ENCODE data around the gene MAD1L1.
"Not testable (repeated sequence)": the region's sequence is repeated elsewhere in the genome, so short reads cannot be mapped to it uniquely, and the experiment has no call there.

MAD1L1 gene

DNA sequence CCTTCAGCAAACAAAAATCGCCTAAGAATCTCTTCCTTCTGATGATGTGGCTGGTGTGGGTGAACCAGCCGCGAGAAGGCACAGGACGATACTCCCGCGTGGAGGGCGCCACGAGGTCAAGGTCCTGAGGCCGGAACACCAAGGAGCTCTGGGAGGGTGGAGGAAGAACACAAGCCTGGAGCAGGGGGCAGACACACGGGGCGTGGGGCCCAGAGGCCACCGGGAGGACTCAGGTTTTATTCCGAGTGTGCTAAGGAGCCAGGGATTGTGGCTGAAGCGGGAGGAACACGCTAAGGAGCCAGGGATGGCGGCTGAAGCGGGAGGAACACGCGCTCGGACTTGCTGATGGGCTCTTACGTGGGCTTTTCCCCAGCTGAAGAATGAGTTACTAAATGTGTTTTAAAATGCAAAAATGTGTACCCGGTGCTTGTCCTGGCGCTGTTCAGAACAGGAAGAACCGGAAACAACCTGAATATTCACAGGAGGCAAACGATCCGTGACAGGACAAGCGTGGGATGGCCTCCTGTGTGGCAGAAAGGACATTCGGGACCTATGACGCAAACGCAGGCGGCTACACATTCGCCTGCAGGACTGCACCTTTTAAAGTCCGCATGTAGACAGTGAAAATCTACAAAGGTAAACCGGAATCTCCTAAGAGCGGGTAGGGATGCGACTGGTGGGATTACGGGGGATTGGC, 64.0 kb downstream of the MAD1L1 start:
- no peak overlapping the region for H3K4me3 ChIP-seq (ENCODE audit: low read length in 2 of 2)

DNA sequence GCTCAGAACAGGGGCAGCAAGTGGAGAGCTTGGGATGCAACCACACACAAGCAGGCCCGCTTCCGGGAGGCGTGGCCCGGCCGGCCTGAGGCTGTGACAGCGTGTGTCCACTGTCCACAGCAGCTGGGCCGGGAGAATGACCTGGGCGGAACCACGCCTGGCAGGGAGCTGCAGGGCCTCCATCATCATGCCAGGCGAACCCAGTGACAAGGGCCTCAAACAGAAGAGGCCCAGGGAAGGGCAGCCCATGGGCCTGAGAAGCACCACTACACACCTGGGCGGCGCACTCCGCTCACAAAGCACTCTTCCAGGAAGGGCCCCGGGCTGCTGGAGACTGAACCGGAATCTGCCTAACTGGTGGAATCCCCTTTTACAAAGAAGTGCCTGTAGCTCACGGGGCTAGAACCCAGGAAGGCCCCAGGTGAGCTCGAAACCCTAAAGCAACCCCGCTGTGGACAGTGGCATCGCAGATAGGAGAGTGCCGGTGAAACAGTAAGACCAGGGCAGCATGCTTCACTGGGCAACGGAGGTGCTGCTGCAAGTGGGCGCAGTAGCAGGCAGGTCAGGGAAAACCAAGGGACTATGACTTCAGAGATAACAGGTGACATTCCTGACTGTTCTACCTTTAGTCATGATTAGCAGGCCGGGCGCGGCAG, 66.0 kb downstream of the MAD1L1 start:
- Histone ChIP-seq H3K9ac (ENCODE audit: low read depth in 1 of 2, low read length in 2 of 2) (no peak overlapping the region), H3K4me1 (ENCODE audit: control insufficient read depth in 2 of 2, insufficient read depth in 2 of 2, low read length in 2 of 2) (no peaks in the 10 kb centered on the region), H3K4me3 (ENCODE audit: low read length in 2 of 2) (no peak overlapping the region), H3K27me3 (ENCODE audit: control insufficient read depth in 2 of 2, insufficient read depth in 2 of 2, low read length in 2 of 2) (no peaks in the 10 kb centered on the region), H3K36me3 (ENCODE audit: control insufficient read depth in 2 of 2, insufficient read depth in 2 of 2, low read length in 2 of 2) (peaks cover 3 to 4% of the 10 kb centered on the region in 2 donors), H3K27ac (ENCODE audit: low read depth in 2 of 2, low read length in 2 of 2) (no peak overlapping the region), H3K9me3 (ENCODE audit: control insufficient read depth in 2 of 2, low read length in 2 of 2) (no peaks in the 10 kb centered on the region)

More for the DNA sequence above, 64.0 kb downstream of the MAD1L1 start:
- Histone ChIP-seq H3K9me3 (ENCODE audit: control insufficient read depth in 2 of 2, low read length in 2 of 2) (no peaks in the 10 kb centered on the region), H3K27me3 (ENCODE audit: control insufficient read depth in 2 of 2, insufficient read depth in 2 of 2, low read length in 2 of 2) (no peaks in the 10 kb centered on the region), H3K36me3 (ENCODE audit: control insufficient read depth in 2 of 2, insufficient read depth in 2 of 2, low read length in 2 of 2) (peaks cover 3 to 4% of the 10 kb centered on the region in 2 donors), H3K9ac (ENCODE audit: low read depth in 1 of 2, low read length in 2 of 2) (no peak overlapping the region), H3K27ac (ENCODE audit: low read depth in 2 of 2, low read length in 2 of 2) (no peak overlapping the region), H3K4me1 (ENCODE audit: control insufficient read depth in 2 of 2, insufficient read depth in 2 of 2, low read length in 2 of 2) (peaks cover 9 to 10% of the 10 kb centered on the region in 2 donors)

DNA sequence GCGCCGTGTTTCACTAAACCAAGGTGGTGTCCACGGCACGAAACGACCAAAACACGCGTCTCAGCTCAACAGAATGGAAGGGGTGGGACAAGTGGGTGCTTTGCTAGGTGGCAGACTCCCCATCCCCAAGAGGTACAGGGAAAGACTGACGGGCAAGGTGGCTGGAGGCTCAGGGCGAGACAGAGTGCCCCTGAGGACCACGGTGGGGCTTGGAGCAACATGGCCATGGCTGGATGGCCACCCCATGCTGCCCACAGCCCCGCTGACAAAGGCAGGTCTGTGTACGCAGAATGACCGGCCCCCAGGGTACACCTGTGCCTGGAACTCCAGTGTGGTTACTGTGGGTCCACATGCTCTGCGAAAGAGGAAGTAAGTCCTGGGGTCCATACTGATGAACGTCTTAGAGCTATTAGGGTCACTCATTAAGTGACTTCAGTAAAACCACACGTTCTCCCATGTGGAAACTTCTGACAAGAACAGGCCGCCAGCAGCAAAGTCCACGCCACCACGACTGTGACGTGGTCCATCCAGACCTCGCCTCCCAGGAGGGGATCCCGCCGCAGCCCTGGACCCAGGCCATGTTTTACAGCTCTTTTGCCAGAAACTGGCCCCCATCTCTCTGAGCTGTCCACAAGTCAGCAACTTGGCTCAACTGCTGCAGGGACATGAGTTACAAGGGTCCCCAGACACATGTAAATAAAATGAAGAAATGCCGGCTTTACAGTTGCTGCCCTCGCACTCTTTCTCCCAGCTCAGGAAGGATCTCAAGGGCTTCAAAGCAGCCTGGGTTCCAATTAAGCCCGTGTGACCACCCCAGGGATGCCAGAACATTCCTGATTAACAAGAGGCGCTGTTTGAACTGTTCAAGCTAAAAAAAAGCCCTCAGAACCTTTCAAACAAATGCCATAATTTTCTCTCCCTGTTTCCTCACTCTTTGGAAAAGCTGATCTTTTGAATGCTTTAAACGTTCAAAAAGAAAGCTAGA, 66.8 kb downstream of the MAD1L1 start:
- no peaks in the 10 kb centered on the region for H3K9me3 ChIP-seq (ENCODE audit: control insufficient read depth in 2 of 2, low read length in 2 of 2)

DNA sequence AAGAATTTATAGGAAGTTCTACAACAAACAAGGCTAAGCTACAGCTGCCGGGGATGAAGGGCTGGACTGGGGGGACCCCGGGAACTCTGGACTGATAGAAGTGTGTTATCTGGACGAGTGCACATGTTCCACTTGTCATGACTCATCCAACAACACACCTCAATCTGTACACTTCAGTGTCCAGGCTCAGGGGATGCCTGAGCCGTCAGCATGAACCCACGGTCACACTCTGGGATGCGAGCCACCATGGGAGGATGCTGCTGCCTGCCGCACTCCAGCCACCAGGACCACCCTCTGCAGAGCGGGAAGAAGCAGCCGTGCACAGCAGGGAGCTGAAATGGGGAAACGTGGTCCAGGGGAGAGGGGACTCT, 67.5 kb downstream of the MAD1L1 start:
- no peaks in the 10 kb centered on the region for H3K4me1 ChIP-seq (ENCODE audit: control insufficient read depth in 2 of 2, insufficient read depth in 2 of 2, low read length in 2 of 2)

More for the DNA sequence above, 66.8 kb downstream of the MAD1L1 start:
- no peak overlapping the region for H3K27ac ChIP-seq (ENCODE audit: low read depth in 2 of 2, low read length in 2 of 2)
- H3K36me3 ChIP-seq (ENCODE audit: control insufficient read depth in 2 of 2, insufficient read depth in 2 of 2, low read length in 2 of 2): peaks cover 3 to 4% of the 10 kb centered on the region in 2 donors
- no peak overlapping the region for H3K4me3 ChIP-seq (ENCODE audit: low read length in 2 of 2)
- no peaks in the 10 kb centered on the region for H3K4me1 ChIP-seq (ENCODE audit: control insufficient read depth in 2 of 2, insufficient read depth in 2 of 2, low read length in 2 of 2)
- no peak overlapping the region for H3K9ac ChIP-seq (ENCODE audit: low read depth in 1 of 2, low read length in 2 of 2)
- no peaks in the 10 kb centered on the region for H3K27me3 ChIP-seq (ENCODE audit: control insufficient read depth in 2 of 2, insufficient read depth in 2 of 2, low read length in 2 of 2)

DNA sequence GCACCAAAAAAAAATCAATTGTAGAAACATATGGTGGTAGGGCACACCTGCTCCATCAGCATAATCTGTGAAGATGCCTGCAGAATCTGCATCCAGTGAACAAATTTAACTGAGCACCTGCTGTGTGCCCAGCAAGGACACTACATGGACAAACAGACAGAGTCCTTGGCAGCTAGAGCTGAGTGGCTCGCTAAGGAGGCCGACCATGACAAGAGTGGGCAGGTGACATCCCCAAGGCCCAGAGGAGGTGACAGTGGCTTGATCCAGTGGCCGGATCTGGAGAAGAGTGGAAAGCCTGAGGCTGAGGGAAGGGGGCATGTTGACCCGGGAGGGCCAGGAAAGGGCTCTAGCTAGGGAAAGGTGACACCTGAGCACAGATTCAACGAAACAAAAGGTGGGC, 68.1 kb downstream of the MAD1L1 start:
- H3K4me1 ChIP-seq (ENCODE audit: control insufficient read depth in 2 of 2, insufficient read depth in 2 of 2, low read length in 2 of 2): no peaks in the 10 kb centered on the region
- H3K36me3 ChIP-seq (ENCODE audit: control insufficient read depth in 2 of 2, insufficient read depth in 2 of 2, low read length in 2 of 2): peaks cover 0 to 4% of the 10 kb centered on the region in 2 donors
- no peak overlapping the region for H3K4me3 ChIP-seq (ENCODE audit: low read length in 2 of 2)
- H3K9ac ChIP-seq (ENCODE audit: low read depth in 1 of 2, low read length in 2 of 2): no peak overlapping the region
- no peak overlapping the region for H3K27ac ChIP-seq (ENCODE audit: low read depth in 2 of 2, low read length in 2 of 2)
- H3K27me3 ChIP-seq (ENCODE audit: control insufficient read depth in 2 of 2, insufficient read depth in 2 of 2, low read length in 2 of 2): no peaks in the 10 kb centered on the region
- H3K9me3 ChIP-seq (ENCODE audit: control insufficient read depth in 2 of 2, low read length in 2 of 2): no peaks in the 10 kb centered on the region

More for the DNA sequence above, 67.5 kb downstream of the MAD1L1 start:
- no peaks in the 10 kb centered on the region for H3K27me3 ChIP-seq (ENCODE audit: control insufficient read depth in 2 of 2, insufficient read depth in 2 of 2, low read length in 2 of 2)
- no peaks in the 10 kb centered on the region for H3K9me3 ChIP-seq (ENCODE audit: control insufficient read depth in 2 of 2, low read length in 2 of 2)
- no peak overlapping the region for H3K4me3 ChIP-seq (ENCODE audit: low read length in 2 of 2)
- peaks cover 0 to 4% of the 10 kb centered on the region in 2 donors for H3K36me3 ChIP-seq (ENCODE audit: control insufficient read depth in 2 of 2, insufficient read depth in 2 of 2, low read length in 2 of 2)
- H3K27ac ChIP-seq (ENCODE audit: low read depth in 2 of 2, low read length in 2 of 2): no peak overlapping the region
- H3K9ac ChIP-seq (ENCODE audit: low read depth in 1 of 2, low read length in 2 of 2): no peak overlapping the region

GRCh38 chr7:2163600-2164555, 68.9 kb downstream of the MAD1L1 start:
- H3K27ac ChIP-seq (ENCODE audit: low read depth in 2 of 2, low read length in 2 of 2): no peak overlapping the region
- H3K9ac ChIP-seq (ENCODE audit: low read depth in 1 of 2, low read length in 2 of 2): no peak overlapping the region
- no peak overlapping the region for H3K4me3 ChIP-seq (ENCODE audit: low read length in 2 of 2)

DNA sequence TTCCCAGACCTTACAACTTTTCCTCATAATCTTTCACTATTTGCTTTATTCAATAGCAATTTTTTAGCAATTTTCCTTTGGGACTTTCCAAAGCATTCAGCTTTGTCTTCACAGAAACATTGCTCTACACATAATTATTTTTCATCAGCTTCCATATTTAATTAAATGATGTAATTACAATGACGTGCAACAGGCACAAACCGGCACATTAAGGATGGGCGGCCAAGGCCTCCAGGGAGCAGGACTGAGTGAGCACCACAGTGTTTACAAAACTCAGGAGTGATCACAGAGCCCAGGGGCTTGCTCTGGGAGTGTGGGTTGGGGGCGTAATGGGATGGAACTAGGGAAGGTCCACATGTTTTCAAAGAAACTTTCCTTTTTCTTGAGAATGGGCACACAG, 69.8 kb downstream of the MAD1L1 start:
- Histone ChIP-seq H3K27me3 (ENCODE audit: control insufficient read depth in 2 of 2, insufficient read depth in 2 of 2, low read length in 2 of 2) (no peaks in the 10 kb centered on the region), H3K4me3 (ENCODE audit: low read length in 2 of 2) (no peak overlapping the region), H3K4me1 (ENCODE audit: control insufficient read depth in 2 of 2, insufficient read depth in 2 of 2, low read length in 2 of 2) (peaks cover 1 to 5% of the 10 kb centered on the region in 2 donors), H3K27ac (ENCODE audit: low read depth in 2 of 2, low read length in 2 of 2) (no peak overlapping the region), H3K9me3 (ENCODE audit: control insufficient read depth in 2 of 2, low read length in 2 of 2) (no peaks in the 10 kb centered on the region), H3K9ac (ENCODE audit: low read depth in 1 of 2, low read length in 2 of 2) (no peak overlapping the region), H3K36me3 (ENCODE audit: control insufficient read depth in 2 of 2, insufficient read depth in 2 of 2, low read length in 2 of 2) (peaks cover 0 to 4% of the 10 kb centered on the region in 2 donors)

More at GRCh38 chr7:2163600-2164555, 68.9 kb downstream of the MAD1L1 start:
- no peaks in the 10 kb centered on the region for H3K27me3 ChIP-seq (ENCODE audit: control insufficient read depth in 2 of 2, insufficient read depth in 2 of 2, low read length in 2 of 2)
- H3K36me3 ChIP-seq (ENCODE audit: control insufficient read depth in 2 of 2, insufficient read depth in 2 of 2, low read length in 2 of 2): peaks cover 0 to 4% of the 10 kb centered on the region in 2 donors
- no peaks in the 10 kb centered on the region for H3K4me1 ChIP-seq (ENCODE audit: control insufficient read depth in 2 of 2, insufficient read depth in 2 of 2, low read length in 2 of 2)
- no peaks in the 10 kb centered on the region for H3K9me3 ChIP-seq (ENCODE audit: control insufficient read depth in 2 of 2, low read length in 2 of 2)

DNA sequence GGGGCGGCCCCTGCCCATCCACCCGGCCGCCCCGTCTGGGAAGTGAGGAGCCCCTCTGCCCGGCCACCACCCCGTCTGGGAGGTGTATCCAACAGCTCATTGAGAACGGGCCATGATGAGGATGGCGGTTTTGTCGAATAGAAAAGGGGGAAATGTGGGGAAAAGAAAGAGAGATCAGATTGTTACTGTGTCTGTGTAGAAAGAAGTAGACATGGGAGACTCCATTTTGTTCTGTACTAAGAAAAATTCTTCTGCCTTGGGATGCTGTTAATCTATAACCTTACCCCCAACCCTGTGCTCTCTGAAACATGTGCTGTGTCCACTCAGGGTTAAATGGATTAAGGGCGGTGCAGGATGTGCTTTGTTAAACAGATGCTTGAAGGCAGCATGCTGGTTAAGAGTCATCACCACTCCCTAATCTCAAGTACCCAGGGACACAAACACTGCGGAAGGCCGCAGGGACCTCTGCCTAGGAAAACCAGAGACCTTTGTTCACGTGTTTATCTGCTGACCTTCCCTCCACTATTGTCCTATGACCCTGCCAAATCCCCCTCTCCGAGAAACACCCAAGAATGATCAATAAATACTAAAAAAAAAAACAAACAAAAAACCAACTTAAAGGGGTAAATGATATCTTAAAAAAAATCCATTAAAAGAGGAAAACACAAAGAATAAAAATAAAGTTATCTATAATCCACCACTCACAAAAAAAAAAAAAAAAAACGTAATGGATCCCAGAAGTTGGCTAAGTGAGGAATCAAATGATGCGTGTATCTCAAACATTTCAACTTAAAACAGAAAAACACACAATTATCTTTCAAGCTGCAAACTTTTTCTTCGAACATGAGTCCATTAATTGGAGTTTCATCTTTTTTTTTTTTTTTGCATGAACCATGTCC, 70.5 kb downstream of the MAD1L1 start:
- H3K27ac ChIP-seq (ENCODE audit: low read depth in 2 of 2, low read length in 2 of 2); H3K36me3 ChIP-seq (ENCODE audit: control insufficient read depth in 2 of 2, insufficient read depth in 2 of 2, low read length in 2 of 2): not testable (repeated sequence)

GRCh38 chr7:2159176-2159520, 73.6 kb downstream of the MAD1L1 start:
- Histone ChIP-seq H3K9ac (ENCODE audit: low read depth in 1 of 2, low read length in 2 of 2) (no peak overlapping the region), H3K27ac (ENCODE audit: low read depth in 2 of 2, low read length in 2 of 2) (no peak overlapping the region), H3K4me1 (ENCODE audit: control insufficient read depth in 2 of 2, insufficient read depth in 2 of 2, low read length in 2 of 2) (peaks cover 11 to 12% of the 10 kb centered on the region in 2 donors)

More for the DNA sequence above, 70.5 kb downstream of the MAD1L1 start:
- H3K27me3 ChIP-seq (ENCODE audit: control insufficient read depth in 2 of 2, insufficient read depth in 2 of 2, low read length in 2 of 2); H3K9ac ChIP-seq (ENCODE audit: low read depth in 1 of 2, low read length in 2 of 2); H3K4me1 ChIP-seq (ENCODE audit: control insufficient read depth in 2 of 2, insufficient read depth in 2 of 2, low read length in 2 of 2); H3K9me3 ChIP-seq (ENCODE audit: control insufficient read depth in 2 of 2, low read length in 2 of 2); H3K4me3 ChIP-seq (ENCODE audit: low read length in 2 of 2): not testable (repeated sequence)

More at GRCh38 chr7:2159176-2159520, 73.6 kb downstream of the MAD1L1 start:
- H3K36me3 ChIP-seq (ENCODE audit: control insufficient read depth in 2 of 2, insufficient read depth in 2 of 2, low read length in 2 of 2): no peaks in the 10 kb centered on the region
- no peaks in the 10 kb centered on the region for H3K27me3 ChIP-seq (ENCODE audit: control insufficient read depth in 2 of 2, insufficient read depth in 2 of 2, low read length in 2 of 2)
- H3K9me3 ChIP-seq (ENCODE audit: control insufficient read depth in 2 of 2, low read length in 2 of 2): no peaks in the 10 kb centered on the region
- no peak overlapping the region for H3K4me3 ChIP-seq (ENCODE audit: low read length in 2 of 2)

Measured in mucosa of rectum (tissue), 2 donors.